GM21825 (cell line): ENCODE measurements around the gene PHF1.

ENCODE experiments used
- ATAC-seq: cut with Tn5 transposase; IDR thresholded peaks from one replicate; pipeline ENCODE4 v1.9.1; 2021; ENCODE audit warnings: mild to moderate bottlenecking, moderate library complexity; ENCODE audit not compliant: unreplicated experiment

PHF1 gene

GRCh38 chr6:33417128-33417902 lies 6.5 kb downstream of the PHF1 start:
- no peak for ATAC-seq

- peak; percentile 76 for ATAC-seq
Observed at GRCh38 chr6:33417903-33418689, 7.3 kb downstream of the PHF1 start, which contains the start of gene CUTA. CUTA (minus strand) TSS chr6:33418107; CDS start chr6:33418000, 107 bp downstream.

- no peak for ATAC-seq
Observed at GRCh38 chr6:33418690-33419291, 8.0 kb downstream of the PHF1 start.

- ATAC-seq, result no peak
Observed at GRCh38 chr6:33419580-33420490, 9.0 kb downstream of the PHF1 start, which contains the start of gene SYNGAP1. SYNGAP1 (plus strand) TSS chr6:33420065; CDS start chr6:33420265, 200 bp downstream.

- ATAC-seq, result no peak
Observed at GRCh38 chr6:33420491-33421343, 9.9 kb downstream of the PHF1 start.

- ATAC-seq, result no peak
Observed at GRCh38 chr6:33421344-33421643, 10.5 kb downstream of the PHF1 start.

GRCh38 chr6:33423777-33424176 lies 13.0 kb downstream of the PHF1 start:
- ATAC-seq, result no peak

GRCh38 chr6:33424855-33425667 lies 14.2 kb downstream of the PHF1 start:
- no peak for ATAC-seq

GRCh38 chr6:33425668-33426577 lies 15.1 kb downstream of the PHF1 start:
- no peak for ATAC-seq

GRCh38 chr6:33426590-33427511 lies 16.0 kb downstream of the PHF1 start:
- no peak for ATAC-seq

GRCh38 chr6:33427585-33428223 lies 16.9 kb downstream of the PHF1 start:
- no peak for ATAC-seq

- no peak for ATAC-seq
Observed at GRCh38 chr6:33428224-33428965, 17.6 kb downstream of the PHF1 start.

- no peak for ATAC-seq
Observed at GRCh38 chr6:33428966-33429749, 18.3 kb downstream of the PHF1 start.

- ATAC-seq, result no peak
Observed at GRCh38 chr6:33429750-33430052, 18.9 kb downstream of the PHF1 start.

- no peak for ATAC-seq
Observed at GRCh38 chr6:33430334-33430733, 19.5 kb downstream of the PHF1 start.
